Keratinocyte (primary cell): ENCODE data around the gene CDKAL1.

ENCODE experiments used
- CTCF ChIP-seq, 3 experiments: IDR thresholded peaks in 1 of 3; conservative IDR thresholded peaks in 1 of 3; optimal IDR thresholded peaks in 1 of 3; 2 replicates in 2 of 3; 3 replicates in 1 of 3; pipeline versions ENCODE3 to v1.5.1; 2011; ENCODE audit warnings: low read length in 3 of 3, mild to moderate bottlenecking in 3 of 3, moderate library complexity in 2 of 3, control low read depth in 1 of 3, inconsistent platforms in 1 of 3; ENCODE audit not compliant: insufficient read depth in 2 of 3; ENCODE audit errors: extremely low read depth in 1 of 3
- EZH2 ChIP-seq: IDR thresholded peaks from one replicate; pipeline ENCODE4 v1.6.1; 2012; ENCODE audit warnings: inconsistent platforms, mild to moderate bottlenecking, low read length, moderate library complexity

GRCh38 chr6:21070620-21071019 lies 536.4 kb downstream of the CDKAL1 start:
- TF ChIP-seq CTCF (optimal IDR thresholded peaks at IDR 0.05 in 1 of 3, IDR thresholded peaks at IDR 0.05 in 1 of 3, conservative IDR thresholded peaks at IDR 0.05 in 1 of 3; ENCODE audit: extremely low read depth in 1 of 3, insufficient read depth in 2 of 3, low read length in 3 of 3) (no peak), EZH2 (no peak)
